ENCODE results near the gene COG5. TPM values are rescaled to one million over a fixed set of nuclear protein-coding genes. Genes with fewer than 3 reads are reported as not detected.
A peak's percentile ranks its signal among the peaks of the same experiment; 100 is the strongest.

Gene COG5
- total and polyA plus RNA-seq, 10 of the 15 experiments (the other 5 are each of a cell fraction or from before 2014, with no cell fraction given): 5.5 to 27.9 (median 15.6) TPM

DNA sequence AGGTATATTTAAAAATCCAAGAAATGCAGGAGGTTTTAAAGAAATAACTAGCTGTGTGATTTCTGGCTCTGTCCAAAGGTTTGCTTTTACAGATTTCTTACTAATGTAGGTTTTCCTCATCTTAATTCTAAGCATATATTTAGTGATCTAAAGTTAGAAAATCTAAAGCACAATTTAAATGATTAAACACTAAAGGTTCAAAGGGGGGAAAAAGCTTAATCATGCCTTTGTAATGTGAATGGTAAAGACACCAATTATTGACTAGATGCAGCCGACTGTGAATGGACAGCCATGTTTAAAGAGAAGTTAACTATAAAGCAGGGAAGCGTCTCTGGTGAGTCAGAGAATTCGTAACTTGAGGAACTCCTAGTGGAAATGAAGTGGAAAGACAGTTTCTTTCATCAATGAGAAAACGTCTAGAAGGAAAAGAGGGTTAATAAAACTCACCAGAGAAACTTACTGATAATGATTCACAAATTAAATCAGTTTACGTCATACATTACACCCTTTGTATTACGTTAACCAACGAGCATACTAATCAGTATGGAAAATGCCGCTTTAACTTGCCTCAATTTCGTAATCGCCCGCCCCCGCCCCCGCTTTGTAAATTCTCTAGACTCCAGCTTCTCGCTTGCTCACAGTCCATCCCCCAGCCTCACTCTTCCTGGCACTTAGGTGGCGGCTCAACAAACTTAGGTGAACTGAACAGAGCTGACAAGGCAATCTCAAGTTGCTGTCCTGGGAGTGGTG, 396.1 kb downstream of the COG5 start (continued):
- TF ChIP-seq, protein P1, sequence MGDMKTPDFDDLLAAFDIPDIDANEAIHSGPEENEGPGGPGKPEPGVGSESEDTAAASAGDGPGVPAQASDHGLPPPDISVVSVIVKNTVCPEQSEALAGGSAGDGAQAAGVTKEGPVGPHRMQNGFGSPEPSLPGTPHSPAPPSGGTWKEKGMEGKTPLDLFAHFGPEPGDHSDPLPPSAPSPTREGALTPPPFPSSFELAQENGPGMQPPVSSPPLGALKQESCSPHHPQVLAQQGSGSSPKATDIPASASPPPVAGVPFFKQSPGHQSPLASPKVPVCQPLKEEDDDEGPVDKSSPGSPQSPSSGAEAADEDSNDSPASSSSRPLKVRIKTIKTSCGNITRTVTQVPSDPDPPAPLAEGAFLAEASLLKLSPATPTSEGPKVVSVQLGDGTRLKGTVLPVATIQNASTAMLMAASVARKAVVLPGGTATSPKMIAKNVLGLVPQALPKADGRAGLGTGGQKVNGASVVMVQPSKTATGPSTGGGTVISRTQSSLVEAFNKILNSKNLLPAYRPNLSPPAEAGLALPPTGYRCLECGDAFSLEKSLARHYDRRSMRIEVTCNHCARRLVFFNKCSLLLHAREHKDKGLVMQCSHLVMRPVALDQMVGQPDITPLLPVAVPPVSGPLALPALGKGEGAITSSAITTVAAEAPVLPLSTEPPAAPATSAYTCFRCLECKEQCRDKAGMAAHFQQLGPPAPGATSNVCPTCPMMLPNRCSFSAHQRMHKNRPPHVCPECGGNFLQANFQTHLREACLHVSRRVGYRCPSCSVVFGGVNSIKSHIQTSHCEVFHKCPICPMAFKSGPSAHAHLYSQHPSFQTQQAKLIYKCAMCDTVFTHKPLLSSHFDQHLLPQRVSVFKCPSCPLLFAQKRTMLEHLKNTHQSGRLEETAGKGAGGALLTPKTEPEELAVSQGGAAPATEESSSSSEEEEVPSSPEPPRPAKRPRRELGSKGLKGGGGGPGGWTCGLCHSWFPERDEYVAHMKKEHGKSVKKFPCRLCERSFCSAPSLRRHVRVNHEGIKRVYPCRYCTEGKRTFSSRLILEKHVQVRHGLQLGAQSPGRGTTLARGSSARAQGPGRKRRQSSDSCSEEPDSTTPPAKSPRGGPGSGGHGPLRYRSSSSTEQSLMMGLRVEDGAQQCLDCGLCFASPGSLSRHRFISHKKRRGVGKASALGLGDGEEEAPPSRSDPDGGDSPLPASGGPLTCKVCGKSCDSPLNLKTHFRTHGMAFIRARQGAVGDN (IDR thresholded peaks at IDR 0.05): no peak
- no peak for TF ChIP-seq SIX5 (IDR thresholded peaks at IDR 0.05; ENCODE audit: low read depth, low read length, severe bottlenecking)
- no peak for TF ChIP-seq IRF4 (IDR thresholded peaks at IDR 0.05; ENCODE audit: low read depth, low read length)
- TF ChIP-seq, protein P2, sequence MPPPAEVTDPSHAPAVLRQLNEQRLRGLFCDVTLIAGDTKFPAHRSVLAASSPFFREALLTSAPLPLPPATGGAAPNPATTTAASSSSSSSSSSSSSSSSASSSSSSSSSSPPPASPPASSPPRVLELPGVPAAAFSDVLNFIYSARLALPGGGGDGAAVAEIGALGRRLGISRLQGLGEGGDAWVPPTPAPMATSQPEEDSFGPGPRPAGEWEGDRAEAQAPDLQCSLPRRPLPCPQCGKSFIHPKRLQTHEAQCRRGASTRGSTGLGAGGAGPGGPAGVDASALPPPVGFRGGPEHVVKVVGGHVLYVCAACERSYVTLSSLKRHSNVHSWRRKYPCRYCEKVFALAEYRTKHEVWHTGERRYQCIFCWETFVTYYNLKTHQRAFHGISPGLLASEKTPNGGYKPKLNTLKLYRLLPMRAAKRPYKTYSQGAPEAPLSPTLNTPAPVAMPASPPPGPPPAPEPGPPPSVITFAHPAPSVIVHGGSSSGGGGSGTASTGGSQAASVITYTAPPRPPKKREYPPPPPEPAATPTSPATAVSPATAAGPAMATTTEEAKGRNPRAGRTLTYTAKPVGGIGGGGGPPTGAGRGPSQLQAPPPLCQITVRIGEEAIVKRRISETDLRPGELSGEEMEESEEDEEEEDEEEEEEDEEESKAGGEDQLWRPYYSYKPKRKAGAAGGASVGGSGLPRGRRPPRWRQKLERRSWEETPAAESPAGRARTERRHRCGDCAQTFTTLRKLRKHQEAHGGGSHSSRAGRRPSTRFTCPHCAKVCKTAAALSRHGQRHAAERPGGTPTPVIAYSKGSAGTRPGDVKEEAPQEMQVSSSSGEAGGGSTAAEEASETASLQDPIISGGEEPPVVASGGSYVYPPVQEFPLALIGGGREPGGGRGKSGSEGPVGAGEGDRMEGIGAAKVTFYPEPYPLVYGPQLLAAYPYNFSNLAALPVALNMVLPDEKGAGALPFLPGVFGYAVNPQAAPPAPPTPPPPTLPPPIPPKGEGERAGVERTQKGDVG (CRISPR knock-in tag; IDR thresholded peaks at IDR 0.05): no peak
- no peak for TF ChIP-seq FOXM1 (IDR thresholded peaks at IDR 0.05; ENCODE audit: low read depth, low read length)
- no peak for TF ChIP-seq HCFC1 (IDR thresholded peaks at IDR 0.05; ENCODE audit: low read length)
- no peak for TF ChIP-seq ZNF384 (IDR thresholded peaks at IDR 0.05; ENCODE audit: borderline replicate concordance, low read depth, low read length)
- TF ChIP-seq, protein P3, sequence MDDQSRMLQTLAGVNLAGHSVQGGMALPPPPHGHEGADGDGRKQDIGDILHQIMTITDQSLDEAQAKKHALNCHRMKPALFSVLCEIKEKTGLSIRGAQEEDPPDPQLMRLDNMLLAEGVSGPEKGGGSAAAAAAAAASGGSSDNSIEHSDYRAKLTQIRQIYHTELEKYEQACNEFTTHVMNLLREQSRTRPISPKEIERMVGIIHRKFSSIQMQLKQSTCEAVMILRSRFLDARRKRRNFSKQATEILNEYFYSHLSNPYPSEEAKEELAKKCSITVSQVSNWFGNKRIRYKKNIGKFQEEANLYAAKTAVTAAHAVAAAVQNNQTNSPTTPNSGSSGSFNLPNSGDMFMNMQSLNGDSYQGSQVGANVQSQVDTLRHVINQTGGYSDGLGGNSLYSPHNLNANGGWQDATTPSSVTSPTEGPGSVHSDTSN (IDR thresholded peaks at IDR 0.05; ENCODE audit: insufficient replicate concordance, low read depth, low read length): no peak
- TF ChIP-seq, protein P4, sequence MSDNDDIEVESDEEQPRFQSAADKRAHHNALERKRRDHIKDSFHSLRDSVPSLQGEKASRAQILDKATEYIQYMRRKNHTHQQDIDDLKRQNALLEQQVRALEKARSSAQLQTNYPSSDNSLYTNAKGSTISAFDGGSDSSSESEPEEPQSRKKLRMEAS (IDR thresholded peaks at IDR 0.05; ENCODE audit: low read depth, low read length): no peak
- TF ChIP-seq, protein P5, sequence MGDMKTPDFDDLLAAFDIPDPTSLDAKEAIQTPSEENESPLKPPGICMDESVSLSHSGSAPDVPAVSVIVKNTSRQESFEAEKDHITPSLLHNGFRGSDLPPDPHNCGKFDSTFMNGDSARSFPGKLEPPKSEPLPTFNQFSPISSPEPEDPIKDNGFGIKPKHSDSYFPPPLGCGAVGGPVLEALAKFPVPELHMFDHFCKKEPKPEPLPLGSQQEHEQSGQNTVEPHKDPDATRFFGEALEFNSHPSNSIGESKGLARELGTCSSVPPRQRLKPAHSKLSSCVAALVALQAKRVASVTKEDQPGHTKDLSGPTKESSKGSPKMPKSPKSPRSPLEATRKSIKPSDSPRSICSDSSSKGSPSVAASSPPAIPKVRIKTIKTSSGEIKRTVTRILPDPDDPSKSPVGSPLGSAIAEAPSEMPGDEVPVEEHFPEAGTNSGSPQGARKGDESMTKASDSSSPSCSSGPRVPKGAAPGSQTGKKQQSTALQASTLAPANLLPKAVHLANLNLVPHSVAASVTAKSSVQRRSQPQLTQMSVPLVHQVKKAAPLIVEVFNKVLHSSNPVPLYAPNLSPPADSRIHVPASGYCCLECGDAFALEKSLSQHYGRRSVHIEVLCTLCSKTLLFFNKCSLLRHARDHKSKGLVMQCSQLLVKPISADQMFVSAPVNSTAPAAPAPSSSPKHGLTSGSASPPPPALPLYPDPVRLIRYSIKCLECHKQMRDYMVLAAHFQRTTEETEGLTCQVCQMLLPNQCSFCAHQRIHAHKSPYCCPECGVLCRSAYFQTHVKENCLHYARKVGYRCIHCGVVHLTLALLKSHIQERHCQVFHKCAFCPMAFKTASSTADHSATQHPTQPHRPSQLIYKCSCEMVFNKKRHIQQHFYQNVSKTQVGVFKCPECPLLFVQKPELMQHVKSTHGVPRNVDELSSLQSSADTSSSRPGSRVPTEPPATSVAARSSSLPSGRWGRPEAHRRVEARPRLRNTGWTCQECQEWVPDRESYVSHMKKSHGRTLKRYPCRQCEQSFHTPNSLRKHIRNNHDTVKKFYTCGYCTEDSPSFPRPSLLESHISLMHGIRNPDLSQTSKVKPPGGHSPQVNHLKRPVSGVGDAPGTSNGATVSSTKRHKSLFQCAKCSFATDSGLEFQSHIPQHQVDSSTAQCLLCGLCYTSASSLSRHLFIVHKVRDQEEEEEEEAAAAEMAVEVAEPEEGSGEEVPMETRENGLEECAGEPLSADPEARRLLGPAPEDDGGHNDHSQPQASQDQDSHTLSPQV (IDR thresholded peaks at IDR 0.05): no peak
- peak; percentile 92 for TF ChIP-seq ATF7 (IDR thresholded peaks at IDR 0.05; ENCODE audit: low read depth)
- TF ChIP-seq HDGF (IDR thresholded peaks at IDR 0.05): 0 out of 2 replicates have a peak, but pooled peaks have one; percentile 42
